Fibroblast of skin of left biceps (primary cell): Measurements from ENCODE around the gene DLX5.

ENCODE experiments used
- DNase-seq, 2 experiments: peaks; one replicate each; pipeline ENCODE4 v3.0.0-alpha.2; 2013; ENCODE audit warnings: low read depth in 2 of 2

Gene DLX5

GRCh38 chr7:97005183-97006054 is 19.2 kb downstream of the DLX5 start, which contains the start of gene DLX6:
DLX6 (plus strand) TSS chr7:97005553; CDS start chr7:97005978, 425 bp downstream.
- no peak for DNase-seq

- DNase-seq = no peak
Observed at GRCh38 chr7:97004247-97005182, 20.1 kb downstream of the DLX5 start.

GRCh38 chr7:97003262-97004246 is 21.1 kb downstream of the DLX5 start:
- no peak for DNase-seq

GRCh38 chr7:97002555-97003261 is 21.9 kb downstream of the DLX5 start:
- no peak for DNase-seq

- no peak for DNase-seq
Observed at GRCh38 chr7:97001656-97002554, 22.7 kb downstream of the DLX5 start.

- no peak for DNase-seq
Observed at GRCh38 chr7:97001221-97001620, 23.4 kb downstream of the DLX5 start.

GRCh38 chr7:96998744-96999143 is 25.9 kb downstream of the DLX5 start:
- no peak for DNase-seq

- no peak for DNase-seq
Observed at GRCh38 chr7:96998333-96998732, 26.3 kb downstream of the DLX5 start.

GRCh38 chr7:96997512-96998032 is 27.1 kb downstream of the DLX5 start:
- DNase-seq = no peak

- DNase-seq = no peak
Observed at GRCh38 chr7:96996958-96997511, 27.6 kb downstream of the DLX5 start.

- no peak for DNase-seq
Observed at GRCh38 chr7:96996111-96996957, 28.3 kb downstream of the DLX5 start.

- DNase-seq = no peak
Observed at GRCh38 chr7:96995406-96996110, 29.1 kb downstream of the DLX5 start.

GRCh38 chr7:96993980-96994379 is 30.7 kb downstream of the DLX5 start:
- no peak for DNase-seq

GRCh38 chr7:96993094-96993865 is 31.4 kb downstream of the DLX5 start:
- no peak for DNase-seq

GRCh38 chr7:96992192-96993005 is 32.2 kb downstream of the DLX5 start:
- no peak for DNase-seq
